ENCODE data around the gene VWC2L.

Gene VWC2L

DNA sequence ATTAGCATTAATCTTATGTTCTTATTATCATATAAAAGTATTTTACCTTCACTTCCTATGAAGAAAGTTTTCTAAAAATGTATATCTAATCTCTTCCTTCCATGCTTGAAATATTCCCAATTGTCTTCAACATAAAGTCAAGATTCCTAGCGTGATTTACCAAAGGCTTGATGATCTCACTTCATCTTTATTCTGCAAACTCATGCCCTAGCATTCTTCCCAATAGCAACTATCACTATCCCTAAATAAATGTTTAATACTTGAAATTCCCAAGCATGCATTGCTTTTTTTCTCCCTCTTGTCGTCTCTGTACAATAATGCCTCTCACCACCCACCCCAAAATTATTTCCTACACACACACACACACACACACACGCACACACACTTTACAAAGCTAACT is 125.8 kb downstream of the VWC2L start:
- DNase-seq (ENCODE audit: low spot score), result no peak

- no peak for DNase-seq (ENCODE audit: low spot score)
Observed at GRCh38 chr2:214537929-214538328, 127.1 kb downstream of the VWC2L start.

GRCh38 chr2:214542295-214542694 is 131.4 kb downstream of the VWC2L start:
- DNase-seq (ENCODE audit: low spot score), result no peak

GRCh38 chr2:214542866-214543265 is 132.0 kb downstream of the VWC2L start:
- no peak for DNase-seq (ENCODE audit: low spot score)

DNA sequence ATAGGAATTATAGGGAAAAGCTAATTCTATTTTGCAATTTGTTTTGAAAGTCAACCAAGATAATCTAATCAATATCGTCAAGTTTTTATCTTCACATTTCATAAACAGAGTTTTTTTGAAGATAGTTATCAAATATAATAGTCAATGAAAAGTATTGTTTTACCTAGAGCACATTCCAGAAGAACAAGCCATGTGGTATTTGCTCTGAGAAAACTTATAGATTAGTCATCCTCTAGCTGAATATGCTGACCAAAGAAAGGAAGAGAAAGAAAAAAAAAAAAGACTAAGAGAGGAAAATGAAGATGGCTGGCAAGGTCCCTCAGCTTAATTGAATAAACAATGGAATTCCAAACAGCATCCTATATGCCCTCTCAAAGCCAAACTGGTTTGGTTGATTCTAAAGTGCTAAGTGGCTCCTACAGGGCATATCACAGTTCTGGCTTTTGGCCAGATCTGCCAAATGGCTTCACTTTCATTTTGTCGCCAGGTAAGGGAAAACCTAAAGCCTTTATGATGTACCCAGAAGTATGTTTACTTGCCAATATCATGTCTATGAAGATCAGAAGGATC is 132.6 kb downstream of the VWC2L start:
- no peak for DNase-seq (ENCODE audit: low spot score)

GRCh38 chr2:214545898-214546542 is 135.2 kb downstream of the VWC2L start:
- DNase-seq (ENCODE audit: low spot score), result no peak

- no peak for DNase-seq (ENCODE audit: low spot score)
Observed at GRCh38 chr2:214547931-214548330, 137.1 kb downstream of the VWC2L start.

DNA sequence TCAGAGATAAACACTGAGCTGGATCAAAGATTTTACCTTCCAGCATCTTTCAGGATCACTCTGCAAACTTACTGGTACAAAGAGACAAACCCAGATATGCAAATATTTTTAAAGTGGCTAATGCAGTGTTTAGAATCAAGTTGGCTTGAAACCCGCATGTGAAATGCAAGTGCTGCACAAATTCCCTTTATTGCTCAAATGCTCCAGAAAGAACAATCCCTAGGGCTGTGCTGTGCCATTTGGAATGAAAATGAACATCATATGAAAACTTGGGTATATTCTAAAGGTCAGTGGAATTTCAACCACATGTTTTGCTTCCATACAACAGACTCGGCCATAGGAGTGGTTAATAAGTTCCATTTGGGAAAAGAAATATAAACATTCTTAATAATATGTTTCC is 139.1 kb downstream of the VWC2L start:
- DNase-seq (ENCODE audit: low spot score), result no peak

DNA sequence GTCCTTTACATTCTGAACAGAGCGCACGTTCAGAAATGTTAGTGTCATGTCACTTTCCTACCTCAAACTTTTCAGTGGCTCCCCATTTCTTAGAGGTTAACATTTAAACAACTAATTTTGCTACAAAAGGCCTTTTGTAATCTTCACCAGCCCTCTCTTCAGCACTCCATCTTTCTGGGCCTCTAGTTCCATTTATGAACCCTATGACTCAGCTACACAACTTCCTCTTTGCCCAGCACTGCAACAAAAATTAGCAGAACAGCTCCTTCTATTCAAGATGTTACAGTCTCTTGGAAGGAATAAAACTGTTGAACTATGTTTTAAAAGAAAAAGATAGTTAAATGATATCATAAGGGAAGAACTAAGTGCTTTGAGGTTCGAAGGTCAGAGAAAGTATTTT is 139.9 kb downstream of the VWC2L start:
- no peak for DNase-seq (ENCODE audit: low spot score)

DNA sequence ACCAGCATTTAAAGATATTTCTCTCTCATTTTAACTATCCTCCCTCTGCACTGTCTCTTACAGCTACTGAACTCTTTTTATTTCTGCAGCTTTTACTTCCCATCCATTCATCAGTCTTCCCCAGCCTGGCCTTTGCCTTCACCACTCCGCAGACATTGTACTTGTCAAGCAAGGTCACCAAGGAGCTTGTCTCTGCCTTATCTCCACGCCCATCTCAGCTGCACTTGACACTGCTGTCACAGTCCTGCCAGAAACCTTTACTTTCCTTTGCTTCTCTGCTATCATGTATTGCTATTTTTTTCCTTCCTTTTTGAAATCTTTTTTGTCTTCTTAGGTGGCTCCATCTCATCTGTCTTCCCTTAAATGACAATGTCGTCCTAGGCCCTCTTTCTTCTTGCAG is 147.0 kb downstream of the VWC2L start:
- peak; percentile 62 for DNase-seq (ENCODE audit: low spot score)

GRCh38 chr2:214558341-214558740 is 147.5 kb downstream of the VWC2L start:
- DNase-seq (ENCODE audit: low spot score), result no peak

DNA sequence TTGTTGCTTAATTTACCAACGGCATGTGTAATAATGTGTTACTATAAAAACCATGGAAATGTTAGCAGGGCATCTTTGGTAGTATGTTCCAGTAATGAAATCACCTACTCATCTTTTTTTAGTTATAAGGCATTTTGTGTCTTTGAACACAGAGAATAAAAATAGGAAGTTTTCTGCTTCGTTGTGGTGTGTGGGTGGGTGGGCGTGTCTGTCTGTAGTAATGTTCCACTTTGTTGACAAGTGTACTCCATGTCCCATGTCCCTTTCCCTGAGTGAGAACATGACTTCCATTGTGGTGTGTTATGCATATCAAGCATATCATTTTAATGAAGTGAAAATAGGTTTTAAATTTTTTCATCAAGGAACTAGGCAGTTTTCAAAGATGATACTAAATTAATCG is 149.3 kb downstream of the VWC2L start:
- no peak for DNase-seq (ENCODE audit: low spot score)

DNA sequence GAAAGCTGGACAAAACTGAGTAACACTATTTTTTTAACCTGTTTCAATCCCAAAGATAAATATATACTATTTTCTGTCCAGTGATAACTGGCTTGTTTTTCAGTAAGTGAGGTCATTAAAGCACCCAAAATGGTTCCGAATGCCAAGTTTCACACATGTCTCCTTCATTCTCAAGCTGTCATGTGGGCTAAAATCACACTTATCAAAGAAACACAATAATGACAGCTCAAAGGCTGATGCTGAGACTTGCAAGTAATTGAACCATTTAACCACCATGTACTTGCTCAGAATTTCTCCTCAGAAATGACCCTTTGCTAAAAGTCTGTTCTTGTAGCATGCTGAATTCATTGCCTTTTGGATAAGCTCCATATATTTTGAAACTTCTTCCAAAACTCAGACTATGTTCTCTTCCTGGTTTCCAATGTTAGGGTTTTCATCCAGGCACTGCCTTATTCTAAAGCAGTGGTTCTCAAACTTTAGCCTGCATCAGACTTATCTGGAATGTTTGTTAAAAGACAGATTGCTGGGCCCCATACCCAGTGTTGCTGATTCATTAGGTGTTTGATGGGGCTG is 149.8 kb downstream of the VWC2L start:
- DNase-seq (ENCODE audit: low spot score), result no peak

DNA sequence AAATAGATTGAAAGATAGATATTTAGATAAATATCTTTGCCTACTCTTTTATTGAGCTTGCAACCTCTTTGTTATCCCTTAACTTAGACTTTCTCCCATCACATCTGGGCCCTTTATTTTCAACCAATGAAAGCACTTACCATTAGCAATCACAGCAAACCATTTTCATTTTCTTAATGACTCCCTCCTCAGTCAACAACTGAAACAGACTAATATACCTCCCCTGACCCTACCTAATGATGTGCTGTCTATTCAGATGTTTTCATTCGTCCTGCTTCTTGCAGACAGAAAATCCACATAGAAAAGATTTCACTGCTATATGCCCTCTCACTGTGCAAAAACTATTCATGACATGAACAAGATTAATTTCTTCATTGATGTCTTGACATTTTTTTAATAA is 154.4 kb downstream of the VWC2L start:
- DNase-seq (ENCODE audit: low spot score), result no peak

- peak; percentile 42 for DNase-seq (ENCODE audit: low spot score)
Observed at GRCh38 chr2:214566457-214566856, 155.6 kb downstream of the VWC2L start.

DNA sequence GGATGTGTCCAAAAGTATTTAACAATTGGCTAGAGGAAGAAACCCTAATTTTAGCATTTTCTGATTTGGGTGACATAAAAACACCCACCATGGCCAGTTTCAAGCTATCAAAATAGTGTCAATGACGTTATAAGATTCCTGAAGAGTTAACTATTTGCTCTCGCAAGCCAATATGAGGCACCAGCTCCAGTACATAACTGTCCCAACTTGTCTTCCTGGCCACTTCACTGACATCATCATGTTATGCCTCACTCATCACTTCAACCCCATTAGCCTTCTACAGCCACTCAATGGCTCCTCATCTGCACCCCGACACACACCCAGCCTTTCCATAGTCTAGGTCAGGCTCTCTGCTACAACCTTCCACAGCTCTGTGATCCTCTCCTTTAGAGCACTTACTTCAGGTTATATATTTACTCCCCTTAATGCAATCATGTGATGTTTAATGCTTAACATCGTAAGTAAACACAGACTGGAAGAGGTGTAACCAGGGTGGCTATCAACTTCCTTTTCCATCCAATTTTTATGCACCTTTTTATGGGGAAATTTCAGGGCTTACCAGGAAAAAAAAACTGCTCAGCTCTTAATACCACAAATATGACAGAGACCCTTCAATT is 158.7 kb downstream of the VWC2L start:
- no peak for DNase-seq (ENCODE audit: low spot score)

DNA sequence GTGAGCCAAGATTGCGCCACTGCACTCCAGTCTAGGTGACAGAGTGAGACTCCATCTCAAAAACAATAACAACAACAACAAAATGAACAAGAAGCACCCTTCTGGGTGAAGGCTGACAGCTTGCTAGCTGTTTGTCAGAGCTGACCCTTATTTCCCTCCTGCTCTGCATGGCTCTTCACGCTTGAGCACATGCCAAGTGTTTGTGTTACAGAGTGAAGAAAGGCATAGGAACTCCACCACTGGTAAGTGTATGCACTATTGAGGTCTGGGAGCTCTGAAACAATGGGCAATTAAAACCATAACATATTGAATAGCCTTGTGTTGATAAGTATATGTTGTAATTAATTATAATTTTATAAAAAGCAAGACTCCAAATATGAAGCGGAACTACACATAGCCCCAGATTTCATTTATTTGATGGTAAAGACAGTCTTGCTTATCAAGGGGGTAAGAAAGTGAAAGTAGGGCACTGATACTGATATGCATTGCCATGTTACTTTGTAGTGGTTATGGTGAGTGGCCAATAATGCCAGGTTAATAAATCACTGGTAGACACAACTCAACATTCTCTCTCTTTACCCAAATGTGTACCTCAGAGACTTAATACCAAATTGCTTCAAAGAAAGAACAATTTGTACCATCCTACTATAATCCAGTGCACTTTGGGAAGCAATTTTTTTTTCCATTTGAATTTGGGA is 163.4 kb downstream of the VWC2L start:
- no peak for DNase-seq (ENCODE audit: low spot score)

DNA sequence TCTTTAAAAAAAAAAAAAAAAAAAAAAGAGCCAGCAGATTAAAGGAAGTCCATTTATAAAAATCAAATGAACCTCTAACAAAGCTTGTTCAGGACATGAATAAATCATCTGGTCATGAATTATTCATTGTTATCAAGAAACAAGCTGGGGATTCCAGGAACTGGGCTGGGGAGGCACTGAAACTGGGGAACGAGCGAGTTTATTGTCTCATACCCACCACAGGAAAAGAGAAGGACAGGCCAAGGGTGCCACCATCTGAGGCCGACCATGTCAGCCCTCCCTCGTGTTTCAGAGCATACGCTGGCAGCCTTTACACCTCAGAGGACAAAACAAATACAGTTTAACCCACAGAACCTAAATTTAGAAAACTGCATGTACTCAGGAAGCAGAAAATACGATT is 164.2 kb downstream of the VWC2L start:
- no peak for DNase-seq (ENCODE audit: low spot score)

- DNase-seq (ENCODE audit: low spot score), result no peak
Observed at GRCh38 chr2:214575465-214575864, 164.6 kb downstream of the VWC2L start.

- DNase-seq (ENCODE audit: low spot score), result no peak
Observed at GRCh38 chr2:214577769-214578168, 166.9 kb downstream of the VWC2L start.

DNA sequence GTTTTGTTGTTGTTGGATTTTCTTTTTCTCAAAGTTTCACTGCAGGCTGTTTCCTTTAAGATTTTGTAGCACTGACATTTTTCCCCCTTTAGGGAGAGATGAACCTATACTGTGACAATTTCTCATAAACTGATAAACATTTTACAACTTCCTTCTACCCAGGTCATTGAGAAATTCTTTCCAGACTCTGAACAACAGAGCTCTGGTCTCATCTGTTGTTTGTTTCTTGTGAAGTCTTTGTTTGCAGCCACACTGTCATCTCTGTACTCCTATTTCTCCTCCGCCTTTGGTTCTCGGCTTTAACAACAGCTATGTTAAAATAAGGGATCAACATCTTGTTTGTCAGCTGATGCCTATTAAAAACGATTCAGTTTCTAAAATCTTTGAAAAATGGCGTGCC is 167.6 kb downstream of the VWC2L start:
- DNase-seq (ENCODE audit: low spot score), result no peak

DNA sequence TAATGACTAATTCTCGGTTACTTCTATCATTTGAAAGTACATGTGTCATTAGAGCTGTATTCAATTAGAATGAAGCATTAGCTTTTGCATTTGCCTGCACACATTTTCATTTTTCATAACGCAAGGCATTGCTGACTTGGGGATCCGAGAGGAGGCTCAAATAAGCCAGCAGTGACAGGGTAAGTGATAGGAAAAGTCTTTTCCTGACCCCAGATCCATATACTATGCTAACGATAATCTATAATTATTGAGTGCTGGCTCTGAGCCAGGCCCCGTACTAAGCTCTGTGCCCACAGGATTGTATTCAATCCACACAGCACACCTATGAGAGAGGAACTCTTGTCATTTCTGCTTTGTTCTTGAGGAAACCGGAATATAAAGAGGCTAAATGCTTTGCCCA is 168.2 kb downstream of the VWC2L start:
- DNase-seq (ENCODE audit: low spot score), result no peak

Data from SK-N-DZ (cell line).